Measurements from ENCODE around the gene TACC3. TPM values are rescaled to one million over a fixed set of nuclear protein-coding genes. Genes with fewer than 3 reads are reported as not detected.

TACC3 gene
- total and polyA plus RNA-seq, 4 donors: 8.4 to 42.3 (median 21.8) TPM

GRCh38 chr4:1793940-1794808 lies 72.9 kb downstream of the TACC3 start:
- H3K36me3 ChIP-seq (ENCODE audit: control insufficient read depth, insufficient read depth, low read length): peaks cover 43% of the 10 kb centered on the region
- peaks cover 33% of the 10 kb centered on the region for H3K27me3 ChIP-seq (ENCODE audit: control insufficient read depth, insufficient read depth, low read length)

More at GRCh38 chr4:1793940-1794808, 72.9 kb downstream of the TACC3 start:
- Histone ChIP-seq H3K9me3 (ENCODE audit: control insufficient read depth, insufficient read depth, low read length) (no peaks in the 10 kb centered on the region), H3K4me3 (ENCODE audit: low read depth, low read length) (peak overlapping the region; percentile 45), H3K4me1 (ENCODE audit: control insufficient read depth, insufficient read depth, low read length) (peaks cover 58% of the 10 kb centered on the region), H3K27ac (ENCODE audit: low read depth, low read length) (peak overlapping the region; percentile 52)
- DNase-seq (ENCODE audit: low read depth in 4 of 6, low spot score in 6 of 6): no peak
- WGBS (ENCODE audit: insufficient coverage): under 1% methylated on average over 101 of the region's 101 CpGs

Small RNAs within 50 kb of the gene (small RNA-seq; reads per million reads assigned to genes)
- not detected for gene RF00019 (ENCODE audit: low replicate concordance)

Other genes starting within 250 kb of the TACC3 start
- 1 to 10 TPM; 1.1 to 3.3 TPM for gene FAM53A, start 37.2 kb upstream of the TACC3 start, total RNA-seq
- gene FAM53A, start 37.2 kb upstream of the TACC3 start, polyA plus RNA-seq (ENCODE audit: insufficient read length in 2 of 2): 1 to 10 TPM; 1.5 to 3.5 TPM
- 10 to 100 TPM; 37.0 to 54.1 TPM for gene SLBP, start 9.2 kb upstream of the TACC3 start, total RNA-seq
- 10 to 100 TPM; 58.6 to 59.9 TPM for gene SLBP, start 9.2 kb upstream of the TACC3 start, polyA plus RNA-seq (ENCODE audit: insufficient read length in 2 of 2)
- gene TMEM129, start 198 bp upstream of the TACC3 start, total RNA-seq: 10 to 100 TPM; 15.2 to 44.5 TPM
- gene TMEM129, start 198 bp upstream of the TACC3 start, polyA plus RNA-seq (ENCODE audit: insufficient read length in 2 of 2): 10 to 100 TPM; 36.8 to 43.1 TPM
- 10 to 100 TPM; 36.2 to 49.5 TPM for gene FGFR3, start 71.8 kb downstream of the TACC3 start, total RNA-seq
- 100 to 1,000 TPM; 196 to 216 TPM for gene FGFR3, start 71.8 kb downstream of the TACC3 start, polyA plus RNA-seq (ENCODE audit: insufficient read length in 2 of 2)
- gene LETM1, start 134.6 kb downstream of the TACC3 start, total RNA-seq: 10 to 100 TPM; 29.3 to 50.0 TPM
- 10 to 100 TPM; 33.8 to 45.3 TPM for gene LETM1, start 134.6 kb downstream of the TACC3 start, polyA plus RNA-seq (ENCODE audit: insufficient read length in 2 of 2)
- 10 to 100 TPM; 59.0 to 82.5 TPM for gene NSD2, start 149.9 kb downstream of the TACC3 start, total RNA-seq
- 100 to 1,000 TPM in 1 of 2 donors, 10 to 100 TPM in 1; 85.7 to 102 TPM for gene NSD2, start 149.9 kb downstream of the TACC3 start, polyA plus RNA-seq (ENCODE audit: insufficient read length in 2 of 2)

Data from spinal cord (tissue), 10 donors.